Measurements from ENCODE around the gene DLG5.
"Not testable (repeated sequence)": the region's sequence is repeated elsewhere in the genome, so short reads cannot be mapped to it uniquely, and the experiment has no call there.

The DLG5 gene

DNA sequence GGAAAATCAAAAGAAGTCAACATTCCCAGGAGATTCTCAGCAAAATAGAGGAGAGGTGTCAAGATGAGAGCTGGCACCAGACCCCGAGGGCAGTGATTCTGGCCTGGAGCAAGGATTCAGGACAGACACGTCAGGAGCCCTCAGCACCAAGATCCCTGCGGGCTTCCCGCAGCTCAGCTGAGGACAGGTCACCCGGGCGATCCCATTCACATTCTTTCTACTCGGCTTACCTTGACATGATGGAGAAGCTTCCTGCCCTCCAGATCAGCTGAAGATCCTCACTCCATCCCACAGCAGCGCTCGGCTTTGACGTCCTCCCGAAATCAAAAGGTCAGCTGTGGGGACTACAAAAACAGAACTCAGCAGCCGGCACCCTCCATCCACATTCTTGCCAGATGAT is 139.1 kb downstream of the DLG5 start:
- no peak for DNase-seq

DNA sequence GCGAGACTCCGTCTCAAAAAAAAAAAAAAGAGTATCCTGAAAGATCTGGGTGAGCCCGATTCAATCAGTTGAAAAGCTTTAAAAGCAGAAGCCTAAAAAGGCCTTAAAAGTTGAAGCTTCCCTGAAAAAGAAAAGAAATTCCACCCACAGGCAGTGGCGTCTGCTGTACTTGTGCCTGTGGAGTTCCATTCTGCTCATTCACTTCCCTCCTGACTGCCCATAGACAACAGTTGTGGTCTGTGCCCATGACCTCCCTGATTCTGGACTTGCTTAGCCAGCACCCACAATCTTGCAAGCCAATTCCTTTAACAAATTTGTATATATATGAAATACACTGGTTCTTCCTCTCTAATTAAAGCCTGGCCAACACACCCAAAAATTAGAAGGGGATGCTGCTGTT is 141.7 kb downstream of the DLG5 start:
- no peak for DNase-seq

DNA sequence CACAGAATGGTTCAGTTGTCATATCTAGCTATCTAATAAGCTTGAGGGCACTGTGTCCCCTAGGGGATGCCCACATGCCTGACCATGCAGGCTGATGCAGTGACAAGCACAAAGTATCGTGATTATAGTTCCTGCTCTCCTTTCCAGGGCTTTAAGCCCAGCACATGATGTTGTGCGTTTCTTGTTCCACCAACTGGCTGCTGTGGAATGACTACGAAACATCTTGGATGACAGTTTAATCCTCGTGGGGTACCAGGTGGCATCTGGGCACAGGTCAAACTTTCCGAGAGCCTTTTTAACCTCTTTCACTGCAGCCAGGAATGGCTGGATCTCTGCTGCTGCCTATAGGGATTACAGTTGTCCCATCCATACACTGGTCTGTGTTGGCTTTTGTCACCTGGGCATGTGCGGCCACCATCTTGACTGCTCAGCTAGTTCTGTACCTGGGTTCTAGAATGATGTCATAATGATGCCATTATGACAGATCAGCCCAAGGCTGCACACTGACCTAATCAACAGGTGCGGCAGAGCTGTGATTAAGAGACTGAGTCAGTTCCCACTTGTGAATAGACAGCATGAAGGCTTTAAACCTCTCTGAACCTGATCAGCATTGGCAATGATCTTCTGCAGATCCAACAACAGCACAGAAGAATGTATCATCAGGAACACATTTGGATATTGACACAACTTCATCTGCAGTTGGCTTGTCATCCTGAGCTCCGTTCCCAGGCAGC is 144.1 kb downstream of the DLG5 start:
- DNase-seq: no peak

DNA sequence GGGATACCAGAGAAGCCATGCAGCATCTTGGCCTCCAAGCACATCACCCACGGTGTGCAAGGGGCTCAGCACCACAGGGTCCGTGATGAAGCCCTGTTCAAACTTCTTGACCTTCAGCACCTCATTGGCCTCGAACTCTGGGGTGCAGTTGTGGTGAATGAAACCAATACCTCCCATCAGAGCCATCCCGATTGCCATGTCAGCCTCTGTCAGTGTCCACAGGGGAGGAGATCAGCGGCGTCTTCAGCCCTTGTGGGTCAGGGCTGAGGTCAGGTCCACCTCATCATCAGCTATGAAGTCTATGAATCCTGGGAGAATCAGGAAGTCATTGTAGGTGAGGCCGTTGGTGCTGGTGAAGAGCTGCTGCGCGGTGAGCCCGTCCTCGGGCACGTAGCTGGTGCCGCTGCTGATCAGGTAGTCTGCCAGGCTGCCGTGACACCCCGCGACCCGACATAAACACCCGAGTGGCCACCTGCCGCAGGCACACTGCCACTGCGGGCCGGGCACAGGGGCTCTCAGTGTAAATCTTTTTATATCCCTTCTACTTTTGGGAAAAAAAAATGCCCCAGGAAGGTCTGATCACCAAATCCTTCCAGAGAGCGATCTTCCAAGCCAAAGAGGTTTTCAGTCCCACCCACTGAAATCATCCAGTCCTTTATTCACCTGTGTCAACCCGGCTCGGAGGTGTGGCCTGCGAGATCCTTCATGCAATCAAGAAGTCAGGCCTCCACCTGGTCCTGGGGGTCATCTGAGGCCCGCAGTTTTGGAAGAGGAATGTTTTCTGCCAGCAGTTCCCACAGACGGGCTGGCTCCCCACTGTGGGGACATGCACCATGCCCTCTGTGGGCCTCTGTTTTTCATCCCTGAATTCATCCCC is 144.9 kb downstream of the DLG5 start:
- DNase-seq: no peak

DNA sequence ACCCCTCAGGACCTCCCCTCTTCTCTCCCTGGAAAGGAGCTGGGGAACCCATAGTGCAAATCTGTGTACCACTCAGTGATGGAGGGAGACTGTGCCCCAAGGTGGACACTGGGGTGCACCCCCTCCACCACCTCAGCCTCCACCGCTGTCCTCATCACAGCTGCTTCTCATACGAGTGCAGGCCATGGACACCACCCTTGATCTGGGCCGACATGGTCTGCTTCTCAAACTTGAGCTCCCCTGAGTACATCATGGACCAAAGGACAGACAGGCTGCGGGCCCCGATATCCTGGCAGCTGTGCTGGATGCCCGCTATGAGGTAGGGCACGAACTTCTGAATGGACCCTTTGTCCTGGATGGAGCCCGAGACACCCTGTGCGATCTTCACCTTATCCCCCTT is 146.4 kb downstream of the DLG5 start:
- DNase-seq: no peak

DNA sequence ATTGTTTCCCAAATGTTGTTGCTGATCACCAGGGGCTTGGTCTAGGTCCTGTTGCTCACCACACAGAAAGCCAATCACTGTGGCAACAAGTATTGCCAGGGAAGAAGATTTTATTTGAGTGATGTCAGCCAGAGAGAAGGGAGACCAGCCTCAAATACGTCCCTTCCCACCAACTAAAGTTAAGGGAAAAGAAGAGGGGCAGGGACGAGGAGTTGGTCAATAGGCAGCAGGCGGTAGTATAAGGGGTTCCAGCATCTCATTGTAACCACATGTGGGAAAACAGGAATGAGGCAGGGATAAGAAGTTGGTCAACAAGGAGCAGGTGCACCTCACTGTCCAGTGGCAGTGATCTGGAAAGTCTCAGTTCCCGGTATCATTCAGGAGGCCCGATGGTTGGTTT is 150.1 kb downstream of the DLG5 start:
- DNase-seq: no peak

DNA sequence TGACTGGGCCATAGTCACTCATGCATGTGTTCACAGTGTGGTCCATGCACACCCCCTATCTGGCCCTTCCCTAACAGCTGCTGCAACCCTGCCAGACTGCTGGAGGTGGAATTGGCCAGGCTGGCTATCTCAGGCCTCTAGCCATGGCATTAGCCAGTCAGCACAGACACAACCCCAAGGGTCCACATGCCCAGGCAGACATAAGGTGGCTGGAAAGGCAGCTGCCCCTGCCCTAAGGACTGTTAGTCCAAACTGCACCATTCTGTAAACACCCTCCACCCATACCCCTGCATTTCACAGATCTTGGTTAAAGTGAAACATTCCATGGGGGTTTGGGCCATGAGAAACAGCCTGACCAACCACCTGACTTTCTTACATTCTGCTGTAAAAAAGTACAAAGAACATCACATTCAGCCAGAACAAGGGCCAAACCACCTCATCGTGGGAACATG is 151.6 kb downstream of the DLG5 start:
- no peak for DNase-seq

DNA sequence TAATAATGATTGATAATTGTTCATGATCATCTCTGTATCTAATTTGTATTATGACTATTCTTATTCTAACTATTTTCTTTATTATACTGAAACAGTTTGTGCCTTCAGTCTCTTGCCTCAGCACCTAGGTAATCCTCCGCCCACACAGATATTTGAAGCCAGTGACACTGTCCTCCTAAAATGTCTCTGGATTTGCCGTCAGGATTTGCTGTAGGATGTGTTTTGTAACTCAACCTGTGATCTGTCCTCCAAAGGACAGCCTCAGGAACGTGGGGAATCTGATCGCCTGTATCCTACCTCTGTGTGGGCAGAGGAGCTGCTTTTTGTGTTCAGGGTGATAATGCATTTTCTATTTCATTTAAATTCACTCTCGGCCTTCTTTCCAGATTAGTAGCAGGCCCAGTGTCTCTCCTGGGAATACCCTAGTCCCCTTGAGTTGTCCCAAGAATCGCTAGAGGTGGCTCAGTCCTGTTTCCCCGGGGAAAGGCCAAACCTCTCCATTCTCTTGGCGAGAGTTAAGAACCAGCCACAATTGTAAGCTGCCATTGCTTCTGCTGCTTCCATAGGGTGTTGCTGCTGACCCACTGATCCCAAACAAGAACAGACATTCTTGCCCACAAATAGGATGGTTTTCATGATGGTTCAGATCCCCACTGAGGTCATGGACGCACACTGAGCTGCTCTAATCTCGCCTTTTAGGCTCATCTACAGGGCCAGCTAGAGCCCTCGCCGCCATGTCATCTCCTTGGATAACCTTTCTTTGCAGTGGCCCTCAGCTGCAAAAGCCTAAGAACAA is 152.7 kb downstream of the DLG5 start:
- no peak for DNase-seq

DNA sequence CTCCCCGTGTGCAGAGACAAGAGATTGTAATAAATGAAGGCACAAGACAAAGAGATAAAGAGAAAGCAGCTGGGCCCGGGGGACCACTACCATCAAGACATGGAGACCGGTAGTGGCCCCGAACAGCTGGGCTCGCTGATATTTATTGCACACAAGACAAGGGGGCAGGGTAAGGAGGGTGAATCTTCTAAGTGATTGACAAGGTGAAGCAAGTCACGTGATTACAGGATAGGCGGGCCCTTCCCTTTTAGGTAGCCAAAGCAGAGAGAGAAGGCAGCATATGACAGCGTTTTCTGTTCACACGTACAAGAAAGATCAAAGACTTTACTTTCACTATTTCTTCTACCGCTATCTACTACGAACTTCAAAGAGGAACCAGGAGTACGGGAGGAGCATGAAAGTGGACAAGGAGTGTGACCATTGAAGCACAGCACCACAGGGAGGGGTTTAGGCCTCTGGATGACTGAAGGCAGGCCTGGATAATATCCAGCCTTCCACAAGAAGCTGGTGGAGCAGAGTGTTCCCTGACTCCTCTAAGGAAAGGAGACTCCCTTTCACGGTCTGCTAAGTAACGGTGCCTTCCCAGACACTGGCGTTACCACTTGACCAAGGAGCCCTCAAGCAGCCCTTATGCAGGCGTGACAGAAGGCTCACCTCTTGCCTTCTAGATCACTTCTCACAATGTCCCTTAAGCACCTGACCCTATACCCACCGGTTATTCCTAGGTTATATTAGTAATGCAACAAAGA is 153.5 kb downstream of the DLG5 start:
- not testable (repeated sequence) for DNase-seq

DNA sequence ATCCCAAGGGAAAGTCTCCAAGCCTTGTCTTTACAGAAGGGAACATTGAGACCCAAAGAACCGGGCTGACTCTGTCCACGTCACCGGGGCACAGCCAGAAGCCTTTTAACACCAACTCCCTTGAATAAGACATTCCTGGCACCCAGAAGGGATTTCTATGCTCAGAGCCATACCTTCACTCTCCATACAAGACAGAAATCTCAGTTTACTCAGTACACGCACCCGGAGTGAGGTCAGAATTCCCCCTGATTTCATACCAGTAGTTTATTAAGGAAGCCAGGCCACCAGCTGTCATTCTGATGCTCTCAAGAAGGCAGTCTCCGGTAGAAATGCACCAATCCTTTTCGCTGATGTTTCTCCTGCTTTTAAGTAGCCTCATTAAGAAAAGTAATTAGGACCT is 154.7 kb downstream of the DLG5 start:
- DNase-seq: no peak

DNA sequence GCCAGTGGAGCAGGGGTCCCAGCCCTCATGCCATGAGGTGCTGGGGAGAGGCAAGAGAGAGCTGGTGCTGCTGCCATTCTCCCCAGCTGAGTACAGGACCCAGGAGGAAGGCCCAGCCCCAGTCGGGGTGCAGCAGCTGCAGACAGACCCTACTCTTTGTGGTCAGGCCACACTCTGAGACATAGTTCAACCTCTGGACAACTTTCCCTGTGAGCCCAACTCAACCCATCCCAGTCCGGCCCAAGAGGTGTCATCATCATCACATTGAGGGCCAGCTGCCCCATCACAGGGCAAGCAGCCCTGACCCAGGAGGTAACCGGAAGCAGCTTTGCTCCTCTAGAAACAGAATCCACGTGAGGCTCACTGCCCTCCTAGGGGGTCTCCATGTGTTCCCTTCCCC is 155.1 kb downstream of the DLG5 start:
- no peak for DNase-seq

DNA sequence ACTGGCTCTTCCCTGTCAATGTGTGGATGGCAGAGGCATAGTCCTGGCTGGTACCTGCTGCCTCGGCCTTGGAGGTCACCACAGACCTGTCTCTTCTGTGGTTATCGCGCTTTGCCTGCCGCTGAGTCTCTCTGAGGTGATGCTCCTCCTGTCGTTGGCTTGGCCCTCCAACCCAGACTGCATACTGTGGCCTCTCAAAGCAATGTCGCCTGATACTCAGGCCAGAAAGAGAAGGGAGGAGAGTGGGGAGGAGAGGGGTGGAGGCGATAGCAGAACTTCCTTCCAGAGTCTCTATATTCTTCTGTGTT is 155.7 kb downstream of the DLG5 start:
- DNase-seq: no peak

DNA sequence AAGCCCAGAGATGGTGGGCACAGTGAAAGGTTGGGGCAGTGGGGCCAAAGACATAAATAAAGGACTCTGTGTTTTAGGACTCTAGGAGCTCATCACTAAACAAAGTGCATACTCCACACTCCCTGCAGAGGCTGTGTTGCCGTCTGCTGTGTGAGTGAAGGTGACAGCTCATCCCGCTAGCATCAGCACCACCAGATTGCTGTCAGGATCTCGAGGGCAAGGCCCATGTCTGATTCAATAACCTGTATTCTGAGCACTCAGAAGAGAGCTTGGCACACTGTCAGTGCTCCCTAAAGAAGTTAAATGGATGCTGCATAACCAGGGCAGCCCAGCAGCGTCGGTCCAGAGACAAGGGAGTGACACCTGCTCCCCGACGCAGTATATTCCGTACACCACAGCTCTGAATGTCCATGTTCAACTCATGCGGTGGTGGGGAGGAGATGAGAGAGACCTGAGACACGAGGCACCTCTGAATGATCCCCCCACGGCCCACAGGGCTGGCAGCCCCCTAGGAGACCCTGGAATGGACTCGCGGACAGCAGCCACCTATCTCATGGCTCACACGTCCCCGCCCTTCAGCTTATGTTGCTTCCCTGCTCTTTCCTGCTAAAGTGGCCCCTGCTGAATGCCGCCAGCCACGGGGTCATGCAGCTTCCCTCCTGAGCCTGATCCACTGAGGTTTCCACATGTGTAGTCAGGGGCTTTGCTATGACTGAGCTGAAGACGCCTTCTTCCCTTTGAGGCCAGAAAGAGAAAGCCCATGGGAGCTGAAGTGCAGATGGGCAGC is 156.3 kb downstream of the DLG5 start:
- DNase-seq: no peak

DNA sequence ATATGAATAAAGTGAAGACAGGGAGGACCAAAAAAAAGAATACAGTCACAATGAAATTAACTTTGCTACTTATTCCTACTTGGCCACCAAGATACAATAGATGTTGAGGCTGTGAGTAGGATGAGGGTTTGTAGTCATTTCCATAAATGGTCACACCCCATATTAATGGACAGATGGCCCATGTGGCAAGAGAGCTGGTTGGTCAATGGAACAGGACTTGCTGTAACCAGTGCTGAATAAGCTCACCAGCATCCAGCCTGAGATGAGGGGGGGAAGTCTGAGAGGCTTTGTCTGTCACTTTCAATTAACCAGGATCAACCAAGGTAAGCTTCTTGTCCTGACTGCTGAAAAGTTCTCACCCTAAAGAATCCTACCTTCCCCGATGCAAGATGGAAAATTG is 158.5 kb downstream of the DLG5 start:
- DNase-seq: no peak

DNA sequence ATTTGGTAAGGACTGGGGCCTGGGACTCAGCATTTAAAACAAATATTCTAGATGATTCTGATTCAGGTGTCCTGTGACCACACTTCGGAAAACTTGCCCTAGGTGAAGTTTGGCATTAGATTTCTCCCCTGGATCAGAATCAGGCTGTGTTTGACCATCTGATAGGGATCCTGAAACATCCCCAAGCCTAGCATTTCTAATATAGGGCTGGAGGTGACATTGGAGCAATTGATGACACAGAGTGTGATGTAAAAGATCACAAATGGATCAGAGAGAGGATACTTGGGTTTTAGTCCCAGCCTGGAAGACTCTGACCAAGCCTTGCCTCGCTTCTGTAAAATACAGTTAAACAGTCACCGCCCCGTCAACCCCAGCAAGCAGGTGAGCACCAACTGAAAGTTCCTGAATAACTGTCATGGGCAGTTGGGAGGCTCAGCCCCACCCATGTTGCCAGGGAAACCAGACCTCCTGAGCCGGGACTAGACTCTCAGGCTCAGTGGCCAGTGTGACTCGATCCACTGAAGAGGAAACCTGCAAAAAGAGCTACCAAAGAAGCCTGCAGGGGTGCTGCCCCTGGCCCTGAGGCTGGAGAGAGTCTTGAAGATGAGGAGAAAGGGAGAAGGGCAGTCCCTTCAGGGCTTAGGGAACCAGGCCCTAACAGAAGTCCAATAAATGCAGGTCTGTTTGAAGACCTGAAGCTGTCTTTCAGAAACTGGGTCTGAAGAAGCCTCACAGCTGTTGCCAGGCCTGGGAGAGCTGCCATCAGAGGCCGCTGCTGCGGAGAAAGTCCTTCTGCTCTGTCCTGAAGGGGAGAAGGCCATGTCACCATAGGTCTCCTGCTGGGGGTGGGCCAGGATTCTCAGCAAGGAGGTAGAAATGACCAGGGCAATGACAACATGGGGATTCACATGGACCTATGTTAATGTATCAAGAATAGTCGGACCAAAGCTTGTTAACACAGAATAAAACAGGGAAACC is 162.8 kb downstream of the DLG5 start:
- DNase-seq: no peak

DNA sequence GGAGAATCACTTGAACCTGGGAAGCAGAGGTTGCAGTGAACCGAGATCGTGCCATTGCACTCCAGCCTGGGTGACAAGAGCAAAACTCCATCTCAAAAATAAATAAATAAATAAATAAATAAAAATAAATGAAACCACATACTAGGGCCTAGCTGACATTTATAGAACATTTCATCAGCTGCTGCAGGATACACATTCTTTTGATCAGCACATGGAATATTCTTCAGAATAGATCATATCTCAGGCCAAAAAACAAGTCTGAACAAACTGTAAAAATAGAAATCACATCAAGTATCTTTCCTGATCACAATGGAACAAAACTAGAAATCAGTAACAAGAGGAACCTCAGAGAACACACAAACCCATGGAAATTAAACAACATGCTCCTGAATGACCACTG is 168.1 kb downstream of the DLG5 start:
- not testable (repeated sequence) for DNase-seq

DNA sequence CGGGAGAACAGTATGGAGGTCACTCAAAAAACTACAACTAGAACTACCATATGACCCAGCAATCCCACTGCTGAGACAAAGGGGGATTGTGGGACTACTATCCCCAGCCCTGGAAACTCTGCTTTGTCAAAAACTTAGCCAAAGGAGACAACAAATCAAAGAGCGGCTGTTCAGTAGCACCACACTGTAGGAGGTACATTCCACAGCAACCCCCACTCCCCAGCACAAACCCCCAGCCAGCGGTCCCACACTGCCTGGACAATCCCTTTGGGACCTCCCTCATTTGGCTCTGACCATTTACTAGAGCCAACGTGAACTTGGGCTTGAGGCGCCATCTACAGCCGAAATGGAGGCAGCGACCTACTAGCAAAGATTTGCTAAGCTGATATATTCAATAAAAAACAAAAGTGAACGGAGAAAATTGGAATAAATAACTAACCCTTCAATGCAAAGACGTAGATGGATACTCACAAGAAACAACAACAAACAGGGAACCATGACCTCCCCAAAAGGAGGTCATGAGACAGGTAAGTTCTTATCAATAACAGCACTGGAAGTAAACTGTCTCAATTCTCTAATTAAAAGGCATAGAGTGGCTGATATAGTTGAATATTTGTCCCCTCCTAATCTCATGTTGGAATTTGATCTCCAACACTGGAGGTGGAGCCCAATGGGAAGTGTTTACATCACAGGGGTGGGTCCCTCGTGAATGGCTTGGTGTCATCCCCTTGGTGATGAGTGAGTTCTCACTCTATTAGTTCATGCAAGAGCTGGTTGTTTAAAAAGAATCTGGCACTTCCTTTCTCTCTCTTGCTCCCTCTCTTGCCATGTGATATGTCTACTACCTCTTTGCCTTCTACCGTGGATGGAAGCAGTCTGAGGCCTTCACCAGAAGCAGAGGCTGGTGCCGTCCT is 170.0 kb downstream of the DLG5 start:
- DNase-seq: peak; percentile 43

DNA sequence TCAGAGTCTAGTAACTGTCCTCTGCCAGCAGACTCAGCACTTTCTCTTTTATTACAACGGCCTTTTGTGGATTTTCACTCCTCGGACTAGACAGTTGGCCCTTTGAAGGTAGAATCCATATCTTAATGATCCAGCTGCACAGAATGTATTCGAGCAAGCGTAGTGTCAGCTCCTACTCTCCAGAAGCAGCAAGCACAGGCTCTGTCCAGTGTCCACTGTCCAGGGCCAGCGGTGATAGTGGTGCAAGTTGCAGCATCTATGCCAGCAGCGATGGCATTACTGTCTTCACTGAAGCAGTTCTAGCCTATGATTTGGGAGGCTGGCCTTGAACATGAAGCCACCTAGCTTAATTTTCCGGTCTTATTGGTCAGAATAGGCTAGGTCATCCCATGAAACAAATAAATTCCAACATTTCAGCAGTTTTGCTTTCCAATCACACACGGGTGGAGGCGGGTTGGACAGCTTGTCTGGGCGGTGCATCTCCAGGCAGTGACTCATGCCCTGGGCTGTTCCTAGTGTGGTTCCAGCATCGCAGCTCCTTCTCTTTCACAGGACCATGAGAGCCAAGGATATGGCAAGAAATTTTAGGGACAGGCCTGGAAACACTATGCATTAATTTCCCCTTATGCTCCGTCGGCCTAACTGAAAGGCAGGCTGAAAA is 180.4 kb downstream of the DLG5 start:
- no peak for DNase-seq

DNA sequence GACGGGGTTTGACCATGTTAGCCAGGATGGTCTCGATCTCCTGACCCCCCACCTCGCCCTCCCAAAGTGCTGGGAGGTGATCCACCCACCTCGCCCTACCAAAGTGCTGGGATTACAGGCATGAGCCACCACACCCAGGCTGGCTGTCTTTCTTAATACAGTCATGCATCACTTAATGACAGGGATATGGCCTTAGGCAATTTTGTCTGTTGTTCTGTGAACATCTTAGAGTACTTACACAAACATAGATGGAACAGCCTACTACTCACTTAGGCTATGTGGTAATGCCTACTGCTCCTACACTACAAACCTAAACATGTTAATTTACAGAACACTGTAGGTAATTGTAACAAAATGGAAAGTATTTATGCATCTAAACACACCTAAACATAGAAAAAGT is 182.3 kb downstream of the DLG5 start:
- DNase-seq: no peak
